ENCODE data around the gene ARHGEF25.
"Not testable (repeated sequence)": the region's sequence is repeated elsewhere in the genome, so short reads cannot be mapped to it uniquely, and the experiment has no call there.

Gene ARHGEF25

DNA sequence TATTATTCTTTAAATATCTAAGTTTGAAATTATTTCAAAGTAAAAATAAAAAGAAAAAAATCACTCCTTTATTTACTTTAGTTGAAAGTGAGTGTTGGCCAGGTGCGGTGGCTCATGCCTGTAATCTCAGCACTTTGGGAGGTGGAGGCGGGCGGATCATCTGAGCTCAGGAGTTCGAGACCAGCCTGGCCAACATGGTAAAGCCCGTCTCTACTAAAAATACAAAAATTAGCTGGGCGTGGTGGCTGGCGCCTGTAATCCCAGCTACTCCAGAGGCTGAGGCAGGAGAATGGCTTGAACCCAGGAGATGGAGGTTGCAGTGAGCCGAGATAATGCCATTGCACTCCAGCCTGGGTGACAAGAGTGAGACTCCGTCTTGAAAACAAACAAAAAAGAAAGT is 25.5 kb downstream of the ARHGEF25 start:
- DNase-seq (ENCODE audit: low read depth in 2 of 2) = not testable (repeated sequence)

DNA sequence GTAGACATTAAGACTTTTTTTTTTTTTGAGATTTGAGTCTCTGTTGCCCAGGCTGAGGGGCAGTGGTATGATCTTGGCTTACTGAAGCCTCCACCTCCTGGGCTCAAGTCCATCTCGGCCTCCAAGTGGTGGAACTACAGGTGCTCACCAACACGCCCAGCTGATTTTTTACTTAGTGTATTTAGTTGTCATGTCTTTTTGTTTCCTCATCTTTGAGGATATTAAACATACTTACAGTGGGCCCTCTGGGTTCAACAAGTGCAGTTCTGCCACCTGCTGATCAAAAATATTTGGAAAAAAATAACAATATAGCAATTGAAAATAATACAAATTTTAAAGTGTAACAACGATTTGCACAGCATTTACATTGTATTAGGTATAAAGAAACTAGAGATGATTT is 26.1 kb downstream of the ARHGEF25 start:
- DNase-seq (ENCODE audit: low read depth in 2 of 2) = no peak

GRCh38 chr12:57638096-57638495 is 26.9 kb downstream of the ARHGEF25 start:
- no peak for DNase-seq (ENCODE audit: low read depth in 2 of 2)

DNA sequence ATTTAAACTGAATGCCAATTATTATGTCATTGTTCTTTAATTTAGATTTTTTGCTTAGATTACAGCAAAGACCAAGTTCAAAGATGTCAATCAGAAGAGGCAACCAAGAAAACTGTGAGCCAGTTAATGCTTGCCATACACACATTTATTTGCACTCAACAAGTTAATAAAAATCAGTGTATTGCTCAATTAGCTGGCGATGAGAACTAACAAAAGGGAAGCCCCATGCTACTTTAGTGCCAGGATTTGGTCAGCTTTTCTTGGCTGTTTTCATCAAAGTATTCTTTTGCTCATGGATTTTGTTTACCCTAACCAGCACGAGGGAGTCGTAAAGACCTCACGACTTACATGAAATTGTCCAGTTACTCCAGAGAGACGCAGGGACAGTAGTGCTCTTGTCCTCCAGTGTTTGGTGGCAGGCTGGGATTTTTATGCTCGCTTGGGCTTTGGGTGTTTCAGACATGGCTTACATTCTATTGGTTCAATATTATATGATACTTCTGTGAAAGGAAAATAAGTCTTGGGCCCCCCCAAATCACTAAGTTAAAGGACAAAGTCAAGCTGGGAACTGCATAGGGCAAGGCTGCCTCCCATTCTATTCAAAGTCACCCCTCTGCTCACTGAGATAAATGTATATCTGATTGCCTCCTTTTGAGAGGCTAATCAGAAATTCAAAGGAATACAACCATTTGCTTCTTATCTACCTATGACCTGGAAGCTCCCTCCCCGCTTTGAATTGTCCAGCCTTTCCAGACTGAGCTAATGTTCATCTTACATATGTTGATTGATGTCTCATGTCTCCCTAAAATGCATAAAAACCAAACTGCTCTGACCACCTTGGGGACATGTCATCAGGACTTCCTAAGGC is 29.2 kb downstream of the ARHGEF25 start:
- no peak for DNase-seq (ENCODE audit: low read depth in 2 of 2)

DNA sequence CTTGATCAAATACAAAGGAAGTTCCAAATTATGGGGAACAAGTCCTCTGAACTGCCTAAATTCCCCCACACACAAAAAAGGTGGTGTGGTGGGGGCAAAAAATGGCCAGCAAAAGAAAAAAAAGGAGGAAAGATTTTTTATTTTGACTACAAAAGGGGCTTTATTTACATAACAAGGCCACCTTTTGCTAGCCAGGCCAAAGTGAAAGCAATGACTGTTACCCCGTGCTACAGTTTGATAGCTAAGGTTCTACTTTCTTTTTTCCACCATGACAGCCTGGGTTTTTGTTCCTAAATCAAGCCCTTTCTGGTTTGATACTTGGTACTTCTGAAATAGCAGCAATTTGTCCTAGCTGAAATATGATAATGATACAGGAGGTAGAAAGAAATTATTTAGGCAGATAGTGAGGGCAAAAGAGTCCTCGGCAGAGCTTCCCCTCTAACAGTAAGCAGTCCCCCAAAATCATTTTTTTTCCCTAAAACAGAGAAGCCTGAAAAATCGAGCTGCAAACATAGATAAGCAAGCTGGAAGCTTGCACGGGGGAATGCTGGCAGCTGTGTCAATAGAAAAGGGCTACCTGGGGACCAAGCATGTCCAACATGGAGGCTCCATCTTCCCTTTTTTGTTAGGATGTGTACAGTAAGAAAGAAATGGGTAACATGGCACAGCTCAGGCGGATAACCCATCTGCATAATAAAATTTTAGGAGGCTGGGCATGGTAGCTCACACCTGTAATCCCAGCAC is 30.6 kb downstream of the ARHGEF25 start:
- no peak for DNase-seq (ENCODE audit: low read depth in 2 of 2)

DNA sequence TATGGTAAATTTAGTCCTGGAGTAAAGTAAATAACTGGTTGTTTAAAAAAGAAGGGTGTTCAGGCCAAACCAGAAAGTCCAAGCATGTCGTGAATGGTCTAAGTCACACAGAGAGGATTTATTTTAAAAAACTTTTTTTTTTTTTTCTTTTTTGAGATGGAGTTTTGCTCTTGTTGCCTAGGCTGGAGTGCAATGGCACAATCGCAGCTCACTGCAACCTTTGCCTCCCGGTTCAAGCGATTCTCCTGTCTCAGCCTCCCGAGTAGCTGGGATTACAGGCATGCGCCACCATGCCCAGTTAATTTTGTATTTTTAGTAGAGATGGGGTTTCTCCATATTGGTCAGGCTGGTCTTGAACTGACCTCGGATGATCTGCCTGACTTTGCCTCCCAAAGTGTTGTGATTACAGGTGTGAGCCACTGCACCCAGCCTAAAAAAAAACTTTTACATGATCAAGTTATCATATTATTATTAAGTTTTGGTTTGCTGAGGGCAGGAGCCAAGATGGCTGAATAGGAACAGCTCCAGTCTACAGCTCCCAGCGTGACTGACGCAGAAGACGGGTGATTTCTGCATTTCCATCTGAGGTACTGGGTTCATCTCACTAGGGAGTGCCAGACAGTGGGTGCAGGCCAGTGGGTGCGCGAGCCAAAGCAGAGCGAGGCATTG is 34.9 kb downstream of the ARHGEF25 start:
- DNase-seq (ENCODE audit: low read depth in 2 of 2) = not testable (repeated sequence)

GRCh38 chr12:57646659-57647049 is 35.4 kb downstream of the ARHGEF25 start:
- DNase-seq (ENCODE audit: low read depth in 2 of 2) = not testable (repeated sequence)

DNA sequence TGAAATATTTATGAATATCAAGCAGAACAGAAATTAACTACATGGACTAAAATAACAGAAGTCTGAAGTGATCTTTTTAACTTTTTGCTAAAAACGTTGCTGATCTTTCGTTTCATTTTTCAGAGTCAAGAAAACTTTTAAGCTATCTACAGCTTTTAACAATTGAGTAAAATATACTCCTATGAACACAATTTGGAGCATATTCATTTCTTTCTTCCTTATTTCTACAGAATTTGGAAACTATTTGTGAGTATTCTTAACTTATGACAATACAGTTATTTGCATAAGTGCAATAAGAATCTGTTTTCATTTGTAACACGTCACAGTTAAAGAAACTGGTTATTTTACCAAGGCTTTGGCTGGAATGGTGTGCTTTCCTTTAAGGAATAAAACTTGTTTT is 42.8 kb downstream of the ARHGEF25 start:
- no peak for DNase-seq (ENCODE audit: low read depth in 2 of 2)

- DNase-seq (ENCODE audit: low read depth in 2 of 2) = no peak
Observed at GRCh38 chr12:57655541-57656240, 44.5 kb downstream of the ARHGEF25 start.

DNA sequence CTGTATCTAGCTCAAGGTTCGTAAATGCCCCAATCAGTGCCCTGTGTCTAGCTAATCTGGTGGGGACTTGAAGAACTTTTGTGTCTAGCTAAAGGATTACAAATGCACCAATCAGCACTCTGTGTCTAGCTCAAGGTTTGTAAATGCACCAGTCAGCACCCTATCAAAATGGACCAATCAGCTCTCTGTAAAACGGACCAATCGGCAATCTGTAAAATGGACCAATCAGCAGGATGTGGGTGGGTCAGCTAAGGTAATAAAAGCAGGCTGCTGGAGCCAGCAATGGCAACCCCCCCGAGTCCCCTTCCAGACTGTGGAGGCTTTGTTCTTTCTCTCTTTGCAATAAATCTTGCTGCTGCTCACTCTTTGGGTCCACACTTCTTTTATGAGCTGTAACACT is 45.2 kb downstream of the ARHGEF25 start:
- DNase-seq (ENCODE audit: low read depth in 2 of 2) = not testable (repeated sequence)

DNA sequence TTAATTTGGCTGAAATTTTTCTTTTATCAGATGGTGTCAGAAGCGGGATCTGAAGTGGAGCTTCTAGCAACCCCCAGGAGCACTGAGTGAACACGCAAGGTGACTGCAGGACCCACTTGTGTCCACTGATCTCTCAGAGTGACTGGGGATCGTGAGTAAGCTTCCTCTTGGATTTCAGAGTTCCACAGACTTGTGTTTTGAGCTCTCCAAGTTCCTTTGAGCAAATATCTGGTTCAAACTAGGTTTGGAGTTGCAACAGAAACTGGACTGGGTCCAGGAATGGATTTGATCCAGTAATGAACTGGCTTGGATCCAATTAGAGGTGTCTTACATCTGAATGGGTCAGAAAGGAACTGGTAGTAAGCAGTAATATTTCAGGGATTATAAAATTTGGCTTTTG is 46.5 kb downstream of the ARHGEF25 start:
- no peak for DNase-seq (ENCODE audit: low read depth in 2 of 2)

DNA sequence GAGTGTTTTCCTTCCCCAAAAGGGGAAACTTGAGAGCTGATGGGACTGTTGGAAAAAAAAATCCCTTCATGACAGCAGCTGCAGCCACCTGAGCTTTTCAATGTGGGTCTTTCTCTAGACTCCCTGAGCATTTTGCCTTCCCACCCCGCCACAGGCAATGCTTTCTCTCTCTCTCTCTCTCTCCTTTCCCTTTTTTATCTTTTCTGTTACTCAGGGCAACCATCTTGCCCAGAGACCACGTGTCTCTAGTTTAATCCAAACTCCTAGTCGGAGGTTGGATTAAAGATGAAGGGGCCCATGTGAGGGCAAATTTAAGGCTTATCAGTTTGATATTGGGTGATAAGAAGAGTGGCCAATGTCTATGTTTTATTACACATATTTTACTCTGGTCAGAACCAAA is 47.7 kb downstream of the ARHGEF25 start:
- DNase-seq (ENCODE audit: low read depth in 2 of 2) = no peak

DNA sequence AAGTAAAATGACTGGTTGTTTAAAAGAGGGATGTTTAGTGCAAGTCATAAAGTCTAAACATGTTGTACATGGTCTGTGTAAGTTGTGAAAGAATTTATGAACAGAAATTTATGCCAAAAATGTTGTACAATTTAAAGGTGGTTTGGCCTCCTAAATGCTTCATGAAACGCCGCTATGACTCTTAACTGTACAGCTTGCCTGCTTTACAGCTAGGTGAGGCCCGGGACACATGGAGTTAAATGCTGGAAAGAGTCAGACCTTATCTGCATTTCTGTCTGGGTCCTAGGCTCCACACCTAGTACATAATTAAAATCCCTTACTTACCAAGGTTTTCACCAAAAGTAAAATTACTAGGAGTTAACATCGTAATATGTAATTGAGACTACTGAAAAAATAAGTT is 50.1 kb downstream of the ARHGEF25 start:
- no peak for DNase-seq (ENCODE audit: low read depth in 2 of 2)

DNA sequence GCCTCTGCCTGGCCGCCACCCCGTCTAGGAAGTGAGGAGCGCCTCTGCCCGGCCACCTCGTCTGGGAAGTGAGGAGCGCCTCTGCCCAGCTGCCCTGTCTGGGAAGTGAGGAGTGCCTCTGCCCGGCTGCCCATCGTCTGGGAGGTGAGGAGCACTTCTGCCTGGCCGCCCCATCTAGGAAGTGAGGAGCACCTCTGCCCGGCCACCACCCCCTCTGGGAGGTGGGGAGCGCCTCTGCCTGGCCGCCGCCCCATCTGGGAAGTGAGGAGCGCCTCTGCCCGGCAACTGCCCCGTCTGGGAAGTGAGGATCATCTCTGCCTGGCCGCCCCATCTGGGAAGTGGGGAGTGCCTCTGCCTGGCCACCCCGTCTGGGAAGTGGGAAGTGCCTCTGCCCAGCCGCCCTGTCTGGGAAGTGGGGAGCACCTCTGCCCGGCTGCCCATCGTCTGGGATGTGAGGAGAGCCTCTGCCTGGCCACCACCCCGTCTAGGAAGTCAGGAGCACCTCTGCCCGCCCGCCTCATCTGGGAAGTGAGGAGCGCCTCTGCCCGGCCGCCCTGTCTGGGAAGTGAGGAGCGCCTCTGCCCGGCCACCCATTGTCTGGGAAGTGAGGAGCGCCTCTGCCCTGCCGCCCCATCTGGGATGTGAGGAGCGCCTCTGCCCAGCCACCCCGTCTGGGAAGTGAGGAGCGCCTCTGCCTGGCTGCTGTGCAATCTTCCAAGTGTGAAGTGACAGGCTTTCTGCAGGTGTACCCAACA is 54.0 kb downstream of the ARHGEF25 start:
- DNase-seq (ENCODE audit: low read depth in 2 of 2) = not testable (repeated sequence)
